Measurements from ENCODE around the gene DNAH10.

GRCh38 chr12:123750159-123750656, 11.9 kb upstream of the DNAH10 start:
- no peak for TF ChIP-seq SUZ12 (IDR thresholded peaks at IDR 0.05; ENCODE audit: extremely low read depth, insufficient read depth, insufficient read length)
- TF ChIP-seq YY1 (IDR thresholded peaks at IDR 0.05; ENCODE audit: insufficient read depth, insufficient read length), result no peak
- TF ChIP-seq ZNF274 (IDR thresholded peaks at IDR 0.05; ENCODE audit: low read depth, low read length), result no peak
